GM19328 (cell line): ENCODE results near the gene CYTH1.
A peak's percentile ranks its signal among the peaks of the same experiment; 100 is the strongest.

Experiments
- ATAC-seq: cut with Tn5 transposase; IDR thresholded peaks from one replicate; pipeline ENCODE4 v1.9.1; 2021; ENCODE audit warnings: mild to moderate bottlenecking, moderate library complexity; ENCODE audit not compliant: unreplicated experiment

Gene CYTH1

DNA sequence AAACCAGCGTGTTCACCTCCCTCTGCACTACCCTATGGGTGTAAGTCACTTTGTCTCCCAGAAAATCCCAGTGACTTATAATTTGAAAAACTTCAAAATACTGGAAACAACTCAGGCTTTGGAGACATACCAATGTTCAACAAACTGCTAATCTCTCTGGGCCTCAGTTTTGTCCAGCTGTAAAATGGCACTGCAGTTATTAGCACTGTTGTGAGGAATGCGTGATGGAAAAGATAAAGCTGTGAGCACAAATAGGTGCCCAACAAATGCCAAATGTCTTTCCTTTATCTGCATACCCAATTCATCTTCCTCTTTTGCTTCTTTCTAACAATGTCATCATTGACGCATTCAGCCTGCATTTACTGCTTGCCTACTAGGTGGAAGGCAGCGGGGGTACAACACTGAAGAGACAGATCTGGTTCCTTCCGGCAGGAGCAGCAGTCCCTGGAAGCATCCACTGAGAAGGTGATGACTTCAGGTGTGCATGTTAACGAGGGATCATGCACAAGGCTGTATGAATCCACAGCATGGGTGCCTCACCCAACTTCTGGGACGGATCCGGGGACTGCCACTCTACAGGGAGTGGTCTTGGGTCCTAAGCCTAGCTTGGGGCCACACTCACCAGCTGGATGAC lies 63.4 kb downstream of the CYTH1 start:
- no peak for ATAC-seq

- no peak for ATAC-seq
These were observed 64.6 kb downstream of the CYTH1 start for GRCh38 chr17:78717431-78717980.

DNA sequence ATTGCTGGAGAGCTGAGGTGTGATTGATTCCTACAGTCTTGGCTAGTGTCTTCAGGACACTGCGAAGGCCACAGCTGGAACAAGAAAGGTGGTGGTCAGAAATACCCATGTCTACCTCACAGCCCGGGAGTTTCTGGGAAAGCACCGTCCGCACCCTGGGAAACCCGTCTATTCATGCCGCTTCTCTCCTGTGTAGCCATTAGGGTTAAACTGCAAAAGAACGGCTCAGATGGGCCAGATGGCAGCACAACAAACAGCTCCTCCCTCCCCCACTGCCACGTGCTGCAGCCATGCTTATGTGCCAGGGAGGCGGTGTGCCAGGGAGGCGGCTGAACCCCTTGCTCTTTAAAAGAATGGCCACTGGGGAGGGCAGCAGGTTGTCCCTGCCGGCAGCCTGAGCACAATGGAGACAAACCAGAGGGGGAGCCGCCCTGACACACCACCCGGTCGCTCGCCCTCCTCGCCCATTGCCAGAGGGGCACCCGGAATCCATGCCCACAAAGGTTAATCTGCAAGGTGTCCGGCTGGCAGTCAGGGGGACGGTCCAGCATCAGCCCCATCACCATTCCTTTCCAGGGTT lies 65.2 kb downstream of the CYTH1 start:
- no peak for ATAC-seq

GRCh38 chr17:78716292-78716691 lies 65.8 kb downstream of the CYTH1 start:
- no peak for ATAC-seq

- ATAC-seq: no peak
These were observed 66.2 kb downstream of the CYTH1 start for GRCh38 chr17:78715876-78716275.

DNA sequence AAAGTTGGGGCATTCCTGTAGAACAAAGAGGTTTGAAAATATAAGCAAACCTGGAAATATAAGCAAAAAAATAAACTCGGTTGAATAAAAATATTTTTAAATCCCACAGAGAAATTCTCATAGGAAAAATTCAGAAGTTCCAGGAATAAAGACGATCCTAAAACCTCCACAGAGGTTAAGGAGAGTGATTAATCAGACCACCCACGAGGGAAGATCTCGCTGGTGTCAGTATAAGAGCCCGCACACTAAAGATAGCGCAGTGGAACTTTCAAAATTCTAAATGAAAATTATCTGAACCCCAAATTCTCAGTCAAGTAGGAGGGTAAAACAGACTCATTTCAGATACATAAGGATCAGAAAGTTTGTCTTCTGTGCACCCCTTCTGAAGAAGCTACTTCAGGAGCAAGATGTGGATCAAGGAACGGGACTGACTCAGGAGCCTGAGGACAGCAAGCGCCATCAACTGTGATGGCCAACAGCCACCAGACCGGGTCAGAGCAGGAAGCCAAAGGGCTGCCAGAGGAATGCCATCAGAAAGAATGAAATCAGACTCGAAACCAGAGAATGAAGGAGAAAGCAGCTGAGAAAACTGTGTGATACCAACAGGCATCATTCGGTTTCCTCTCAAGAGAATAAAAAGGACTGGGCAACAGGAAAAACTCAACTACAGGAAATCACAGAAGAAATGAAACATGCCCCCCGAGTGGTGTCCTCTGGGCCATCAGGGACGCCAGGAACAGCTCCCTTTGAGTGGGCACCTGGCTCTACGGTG lies 66.9 kb downstream of the CYTH1 start:
- no peak for ATAC-seq

DNA sequence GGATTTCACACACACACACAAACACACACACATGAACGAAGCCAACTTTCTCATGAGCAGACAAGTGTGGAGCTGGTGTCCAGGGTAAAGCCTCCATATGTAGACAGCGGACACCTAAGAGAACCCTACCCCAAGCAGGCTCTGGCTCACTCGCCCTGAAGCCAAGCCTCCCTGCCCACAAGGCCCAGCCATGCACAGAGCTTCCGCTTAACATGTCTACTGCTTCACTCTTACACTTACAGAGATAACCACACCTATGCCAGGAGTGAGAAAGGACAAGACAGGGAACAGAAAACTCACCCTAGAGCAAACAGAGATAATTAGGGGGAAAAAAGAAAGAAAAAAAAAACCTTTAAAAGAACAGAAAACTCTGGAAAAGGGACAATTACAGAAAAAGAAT lies 67.5 kb downstream of the CYTH1 start:
- ATAC-seq: no peak

- no peak for ATAC-seq
These were observed 70.0 kb downstream of the CYTH1 start for GRCh38 chr17:78712043-78712442.

GRCh38 chr17:78710607-78711006 lies 71.5 kb downstream of the CYTH1 start:
- ATAC-seq: no peak

- no peak for ATAC-seq
These were observed 72.3 kb downstream of the CYTH1 start for GRCh38 chr17:78709751-78710181.

- peak; percentile 57 for ATAC-seq
These were observed 72.9 kb downstream of the CYTH1 start for GRCh38 chr17:78709119-78709681.

DNA sequence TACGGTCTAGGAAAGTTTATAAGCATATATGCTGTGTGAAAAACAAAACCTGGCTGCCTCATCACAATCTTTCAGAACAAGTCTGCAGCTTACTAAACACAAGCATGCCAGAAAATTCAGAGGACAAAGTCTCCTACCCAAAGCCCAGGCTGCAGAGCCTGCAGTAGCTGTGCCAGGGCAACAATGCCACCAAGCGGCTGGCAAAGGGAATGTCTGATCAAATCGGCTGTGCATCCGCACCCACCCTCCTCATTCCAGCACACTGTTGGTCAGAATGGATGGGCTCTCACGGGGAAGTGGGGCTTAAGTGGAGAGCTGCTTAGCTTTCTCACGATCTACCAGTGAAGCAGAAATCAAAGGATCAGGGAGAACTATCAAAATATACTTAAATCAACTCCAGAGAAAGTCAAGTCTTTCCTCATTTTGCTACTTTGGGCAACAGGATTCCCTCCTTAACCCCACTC lies 73.5 kb downstream of the CYTH1 start:
- no peak for ATAC-seq

DNA sequence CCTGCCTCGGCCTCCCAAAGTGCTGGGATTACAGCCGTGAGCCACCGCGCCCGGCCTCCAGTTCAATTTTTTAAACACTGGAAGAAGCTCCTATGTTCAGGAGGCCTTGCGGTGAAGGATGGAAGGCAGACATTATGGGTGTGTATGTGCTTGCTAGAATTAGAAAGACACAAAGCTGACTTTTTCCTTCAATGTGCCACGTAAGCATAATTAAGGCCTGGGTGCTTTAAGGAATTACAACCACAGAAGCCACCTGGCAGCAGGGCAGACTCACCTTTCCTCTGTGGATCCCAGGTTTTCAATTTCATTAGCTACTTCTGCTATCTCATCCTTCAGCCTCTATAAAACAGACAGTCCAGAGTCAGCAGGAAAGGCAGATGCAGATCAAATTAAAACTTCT lies 74.2 kb downstream of the CYTH1 start:
- no peak for ATAC-seq

GRCh38 chr17:78707016-78707415 lies 75.1 kb downstream of the CYTH1 start:
- ATAC-seq: no peak

- no peak for ATAC-seq
These were observed 75.7 kb downstream of the CYTH1 start for GRCh38 chr17:78706271-78706915.

DNA sequence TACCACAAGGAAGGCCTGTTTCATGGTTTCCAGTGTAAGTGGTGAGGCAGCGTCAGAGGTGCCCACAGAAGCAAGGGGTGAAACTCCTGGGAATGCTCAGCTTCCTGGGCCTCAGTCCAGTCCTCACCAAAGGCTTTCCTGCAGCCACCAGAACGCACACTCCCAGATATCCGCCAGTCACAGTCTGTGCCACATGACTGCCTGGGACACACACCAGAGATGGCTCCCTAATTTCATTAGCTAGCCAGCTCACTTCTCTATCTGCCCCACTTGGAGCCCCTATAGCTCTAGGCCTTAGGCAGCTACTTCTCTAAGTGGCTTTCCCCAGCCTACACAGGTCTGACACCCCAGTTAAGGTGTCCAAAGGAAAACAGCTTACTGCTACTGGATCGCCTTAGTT lies 77.0 kb downstream of the CYTH1 start:
- no peak for ATAC-seq

- ATAC-seq: no peak
These were observed 77.5 kb downstream of the CYTH1 start for GRCh38 chr17:78704594-78704993.

DNA sequence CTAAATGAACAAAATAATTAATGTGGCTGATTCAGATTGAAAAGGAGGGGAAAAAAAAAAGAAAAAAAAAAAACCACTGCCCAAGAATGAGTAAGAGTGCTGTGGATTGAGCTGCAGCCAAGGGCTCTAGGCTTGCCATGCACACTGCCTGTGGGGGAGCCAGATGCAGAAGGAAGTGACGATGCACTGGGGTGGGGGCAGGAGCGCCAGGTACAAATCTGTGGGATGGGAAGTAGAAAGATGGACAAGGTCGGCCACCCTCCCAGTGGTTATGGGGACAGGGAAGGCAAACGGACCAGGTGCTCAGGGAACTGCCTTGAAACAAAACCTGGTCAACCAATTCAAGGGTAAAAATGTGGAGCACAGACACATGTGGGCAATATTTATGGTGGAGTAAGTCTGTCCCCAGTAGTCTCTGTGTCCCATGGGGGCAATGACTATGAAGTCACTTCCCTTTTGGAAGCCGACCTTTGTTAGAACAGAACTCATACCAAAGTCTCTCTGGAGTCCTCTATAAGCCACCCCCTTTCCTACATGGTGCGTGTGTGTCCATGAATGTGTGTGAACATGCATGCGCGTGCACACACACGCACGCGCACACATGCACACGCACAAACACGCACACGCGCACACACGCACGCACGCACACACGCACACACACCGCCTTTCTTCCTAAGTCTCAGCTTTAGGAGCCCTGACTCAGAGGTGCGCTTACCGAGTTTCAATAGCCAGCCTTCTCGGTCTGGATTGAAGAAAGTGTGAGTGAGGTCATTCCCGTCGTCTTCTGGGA lies 84.3 kb downstream of the CYTH1 start:
- no peak for ATAC-seq

GRCh38 chr17:78697122-78697521 lies 85.0 kb downstream of the CYTH1 start:
- no peak for ATAC-seq
